Spleen (tissue), 7 donors: ENCODE results near the gene TPRG1.

ENCODE experiments used
- POLR2A ChIP-seq, 3 donors: fragments of 450-650 bp; IDR thresholded peaks; one replicate each; pipeline ENCODE4 v1.5.1; 2017; ENCODE audit warnings: antibody characterized with exemption in 3 of 3, mild to moderate bottlenecking in 1 of 3
- POLR2AphosphoS5 ChIP-seq, 3 donors: sonication (generic); formaldehyde crosslinking; IDR thresholded peaks; one replicate each; pipeline ENCODE4 v1.5.1; 2017; ENCODE audit warnings: antibody characterized with exemption in 3 of 3
- TF ChIP-seq, protein P1 (sequence below), 11 experiments: fragments of 200-600 bp in 7 of 11; fragments of 450-650 bp in 4 of 11; sonication (generic) in 4 of 11; IDR thresholded peaks in 8 of 11; conservative IDR thresholded peaks in 3 of 11; 1 replicate in 7 of 11; 2 replicates in 4 of 11; pipeline versions ENCODE4 v1.4.0 to v1.8.0; 2016 to 2021; ENCODE audit warnings: antibody characterized with exemption in 11 of 11, inconsistent platforms in 4 of 11, mild to moderate bottlenecking in 1 of 11
- donor health status: DM: no; HTN: no; CAD: no; lungs with moderate emphysema.
- donor health status: DM: no; HTN: no; CAD: no.
- donor health status: DM: no; HTN: no; CAD: no.

DNA sequence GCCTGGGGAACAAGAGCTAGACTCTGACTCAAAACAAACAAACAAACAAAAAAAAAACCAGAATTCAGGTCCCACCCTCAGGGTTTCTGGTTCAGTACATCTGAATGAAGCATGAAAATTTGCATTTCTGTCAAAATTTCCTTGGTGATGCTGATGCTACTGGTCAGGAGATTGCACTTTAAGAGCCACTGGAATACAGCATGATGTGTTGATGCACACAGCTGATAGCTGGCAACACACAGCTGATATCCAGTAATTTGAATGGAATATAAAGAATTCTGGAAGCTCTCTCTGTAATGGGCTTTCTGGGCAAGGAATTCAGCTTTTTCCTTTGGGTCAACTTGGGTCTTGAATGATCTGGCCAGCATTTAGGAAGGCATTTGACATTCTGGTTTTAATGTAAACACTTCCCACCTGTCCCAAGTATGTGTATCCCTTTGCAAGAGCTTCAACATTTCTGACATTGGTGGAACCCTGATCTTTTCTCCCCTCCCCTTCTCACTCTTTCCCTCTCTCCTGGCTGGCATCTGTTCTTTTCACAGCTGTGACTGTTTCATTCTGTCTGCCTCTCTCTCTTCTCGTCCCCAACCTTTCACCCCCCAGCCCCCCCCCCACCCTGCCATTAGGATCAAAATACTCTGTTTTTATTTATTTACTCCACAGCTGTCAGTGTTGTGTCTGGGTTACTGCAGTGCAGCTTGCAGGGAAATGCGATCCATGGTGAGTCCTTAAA lies 189.5 kb downstream of the TPRG1 start:
- TF ChIP-seq POLR2A (IDR thresholded peaks at IDR 0.05) (no peak), POLR2AphosphoS5 (IDR thresholded peaks at IDR 0.05) (no peak)
- TF ChIP-seq, protein P1, sequence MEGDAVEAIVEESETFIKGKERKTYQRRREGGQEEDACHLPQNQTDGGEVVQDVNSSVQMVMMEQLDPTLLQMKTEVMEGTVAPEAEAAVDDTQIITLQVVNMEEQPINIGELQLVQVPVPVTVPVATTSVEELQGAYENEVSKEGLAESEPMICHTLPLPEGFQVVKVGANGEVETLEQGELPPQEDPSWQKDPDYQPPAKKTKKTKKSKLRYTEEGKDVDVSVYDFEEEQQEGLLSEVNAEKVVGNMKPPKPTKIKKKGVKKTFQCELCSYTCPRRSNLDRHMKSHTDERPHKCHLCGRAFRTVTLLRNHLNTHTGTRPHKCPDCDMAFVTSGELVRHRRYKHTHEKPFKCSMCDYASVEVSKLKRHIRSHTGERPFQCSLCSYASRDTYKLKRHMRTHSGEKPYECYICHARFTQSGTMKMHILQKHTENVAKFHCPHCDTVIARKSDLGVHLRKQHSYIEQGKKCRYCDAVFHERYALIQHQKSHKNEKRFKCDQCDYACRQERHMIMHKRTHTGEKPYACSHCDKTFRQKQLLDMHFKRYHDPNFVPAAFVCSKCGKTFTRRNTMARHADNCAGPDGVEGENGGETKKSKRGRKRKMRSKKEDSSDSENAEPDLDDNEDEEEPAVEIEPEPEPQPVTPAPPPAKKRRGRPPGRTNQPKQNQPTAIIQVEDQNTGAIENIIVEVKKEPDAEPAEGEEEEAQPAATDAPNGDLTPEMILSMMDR (IDR thresholded peaks at IDR 0.05 in 8 of 11, conservative IDR thresholded peaks at IDR 0.05 in 3 of 11), result no peak
